Measurements from ENCODE around the gene ABTB2. TPM values are rescaled to one million over a fixed set of nuclear protein-coding genes. Genes with fewer than 3 reads are reported as not detected.
A peak's percentile ranks its signal among the peaks of the same experiment; 100 is the strongest.

ABTB2 gene
- total and polyA plus RNA-seq, 7 donors: 1.3 to 12.9 (median 2.5) TPM

GRCh38 chr11:34194576-34195335 is 163.1 kb downstream of the ABTB2 start:
- intact Hi-C loops (cut with DNase I): no loop called here
- H3K27me3 ChIP-seq: no peaks in the 10 kb centered on the region
- no peaks in the 10 kb centered on the region for H3K36me3 ChIP-seq
- H3K27ac ChIP-seq: no peak overlapping the region
- TF ChIP-seq POLR2A (IDR thresholded peaks at IDR 0.05) (no peak), EP300 (IDR thresholded peaks at IDR 0.05) (no peak), POLR2AphosphoS5 (IDR thresholded peaks at IDR 0.05) (no peak)
- TF ChIP-seq, protein P1, sequence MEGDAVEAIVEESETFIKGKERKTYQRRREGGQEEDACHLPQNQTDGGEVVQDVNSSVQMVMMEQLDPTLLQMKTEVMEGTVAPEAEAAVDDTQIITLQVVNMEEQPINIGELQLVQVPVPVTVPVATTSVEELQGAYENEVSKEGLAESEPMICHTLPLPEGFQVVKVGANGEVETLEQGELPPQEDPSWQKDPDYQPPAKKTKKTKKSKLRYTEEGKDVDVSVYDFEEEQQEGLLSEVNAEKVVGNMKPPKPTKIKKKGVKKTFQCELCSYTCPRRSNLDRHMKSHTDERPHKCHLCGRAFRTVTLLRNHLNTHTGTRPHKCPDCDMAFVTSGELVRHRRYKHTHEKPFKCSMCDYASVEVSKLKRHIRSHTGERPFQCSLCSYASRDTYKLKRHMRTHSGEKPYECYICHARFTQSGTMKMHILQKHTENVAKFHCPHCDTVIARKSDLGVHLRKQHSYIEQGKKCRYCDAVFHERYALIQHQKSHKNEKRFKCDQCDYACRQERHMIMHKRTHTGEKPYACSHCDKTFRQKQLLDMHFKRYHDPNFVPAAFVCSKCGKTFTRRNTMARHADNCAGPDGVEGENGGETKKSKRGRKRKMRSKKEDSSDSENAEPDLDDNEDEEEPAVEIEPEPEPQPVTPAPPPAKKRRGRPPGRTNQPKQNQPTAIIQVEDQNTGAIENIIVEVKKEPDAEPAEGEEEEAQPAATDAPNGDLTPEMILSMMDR (IDR thresholded peaks at IDR 0.05): no peak
- 90 to 93% methylated on average over 13 of the region's 13 CpGs for WGBS, 2 donors
- peaks cover 0 to 20% (median 17%) of the 10 kb centered on the region in 4 donors for H3K4me1 ChIP-seq
- DNase-seq: no peak
- H3K4me3 ChIP-seq: no peak overlapping the region
- H3K9me3 ChIP-seq: no peaks in the 10 kb centered on the region

GRCh38 chr11:34192481-34193401 is 165.1 kb downstream of the ABTB2 start:
- WGBS, 2 donors: 64 to 72% methylated on average over 13 to 14 of the region's 14 CpGs
- TF ChIP-seq EP300 (IDR thresholded peaks at IDR 0.05) (no peak), POLR2AphosphoS5 (IDR thresholded peaks at IDR 0.05) (peak in 2 of 4 donors; percentile 22 to 48)
- no peaks in the 10 kb centered on the region for H3K36me3 ChIP-seq
- H3K27ac ChIP-seq: peak overlapping the region; percentile 76 to 86 (median 81)
- no peaks in the 10 kb centered on the region for H3K9me3 ChIP-seq
- H3K27me3 ChIP-seq: no peaks in the 10 kb centered on the region
- DNase-seq: peak; percentile 86
- peak overlapping the region in 1 of 4 donors; percentile 25 for H3K4me3 ChIP-seq
- intact Hi-C loops (cut with DNase I): no loop called here
- peaks cover 0 to 20% (median 17%) of the 10 kb centered on the region in 4 donors for H3K4me1 ChIP-seq

GRCh38 chr11:34191578-34191977 is 166.2 kb downstream of the ABTB2 start:
- TF ChIP-seq POLR2AphosphoS5 (IDR thresholded peaks at IDR 0.05) (no peak), EP300 (IDR thresholded peaks at IDR 0.05) (no peak), POLR2A (IDR thresholded peaks at IDR 0.05) (no peak)
- TF ChIP-seq, protein P1 (IDR thresholded peaks at IDR 0.05): no peak
- intact Hi-C loops (cut with DNase I): no loop called here
- Histone ChIP-seq H3K4me3 (no peak overlapping the region), H3K9me3 (no peaks in the 10 kb centered on the region), H3K4me1 (peaks cover 0 to 20% (median 17%) of the 10 kb centered on the region in 4 donors), H3K27ac (peak overlapping the region; percentile 76 to 86 (median 81)), H3K27me3 (no peaks in the 10 kb centered on the region), H3K36me3 (no peaks in the 10 kb centered on the region)
- WGBS, 2 donors: 88 to 89% methylated on average over 5 of the region's 5 CpGs
- DNase-seq: no peak

DNA sequence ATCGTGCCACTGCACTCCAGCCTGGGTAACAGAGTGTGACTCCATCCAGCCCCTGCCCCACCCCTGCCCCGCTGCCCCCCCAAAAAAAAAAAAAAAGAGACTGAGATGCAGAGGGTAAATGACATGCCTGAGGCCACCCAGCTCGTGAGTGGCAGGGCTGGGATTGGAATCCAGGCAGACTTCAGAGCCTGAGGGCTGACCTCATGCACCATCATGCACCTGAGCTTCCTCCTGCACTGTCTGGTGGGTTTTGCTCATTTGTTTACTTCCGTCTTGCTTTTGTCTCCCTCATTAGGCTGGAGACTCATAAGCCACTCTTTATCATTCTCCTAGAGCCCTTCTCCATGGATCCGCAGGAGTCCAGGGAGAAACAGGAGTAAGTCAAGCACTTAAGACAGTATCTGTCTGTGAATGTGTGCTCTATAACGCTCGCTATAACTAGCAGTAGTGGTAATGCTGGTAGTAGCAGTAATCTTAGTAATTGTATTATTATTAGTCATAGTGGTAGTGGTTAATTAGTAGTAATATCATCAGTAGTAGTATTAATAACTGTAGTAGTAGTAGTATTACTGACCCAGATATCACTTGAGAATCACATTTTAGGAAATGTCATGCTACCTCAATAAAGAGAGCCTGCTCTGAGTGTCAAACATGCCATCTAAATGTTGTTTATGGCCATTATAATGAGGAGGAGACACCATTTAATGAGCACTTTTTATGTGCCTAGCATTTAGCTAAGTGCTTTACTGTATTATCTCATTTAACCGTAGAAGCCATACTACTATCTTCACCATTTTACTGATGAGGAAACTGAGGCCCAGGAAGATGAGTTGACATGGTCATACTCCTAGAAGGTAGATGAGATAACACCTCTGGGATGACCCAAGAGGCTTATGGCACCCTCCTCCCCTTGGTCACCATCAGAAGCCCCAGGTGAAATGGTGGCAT is 167.3 kb downstream of the ABTB2 start:
- 90 to 92% methylated on average over 8 of the region's 8 CpGs for WGBS, 2 donors
- no peak for DNase-seq
- Histone ChIP-seq H3K4me1 (peaks cover 0 to 27% (median 17%) of the 10 kb centered on the region in 4 donors), H3K27ac (no peak overlapping the region), H3K4me3 (no peak overlapping the region), H3K36me3 (no peaks in the 10 kb centered on the region), H3K9me3 (no peaks in the 10 kb centered on the region), H3K27me3 (no peaks in the 10 kb centered on the region)
- TF ChIP-seq, protein P1 (IDR thresholded peaks at IDR 0.05): no peak
- TF ChIP-seq POLR2A (IDR thresholded peaks at IDR 0.05) (no peak), EP300 (IDR thresholded peaks at IDR 0.05) (no peak), POLR2AphosphoS5 (IDR thresholded peaks at IDR 0.05) (no peak)
- intact Hi-C loops (cut with DNase I): no loop called here
